Measurements from ENCODE around the gene NUMA1. TPM values are rescaled to one million over a fixed set of nuclear protein-coding genes. Genes with fewer than 3 reads are reported as not detected.

Gene NUMA1
- total and polyA plus RNA-seq, 2 of the 8 experiments (the other 6 are each of a cell fraction or from before 2014, with no cell fraction given), result 101 to 107 TPM

- DNase-seq (ENCODE audit: low read depth in 1 of 2, low spot score in 2 of 2) (no peak), FAIRE-seq (no peak)
- Histone ChIP-seq H2BK120ac (replicated peaks; ENCODE audit: low read depth, low read length) (no peak overlapping the region), H3K56ac (replicated peaks; ENCODE audit: insufficient read length, low read depth, low read length) (no peak overlapping the region), H4K8ac (ENCODE audit: extremely low read depth, insufficient read depth, low read length) (no peak overlapping the region), H3K23ac (ENCODE audit: insufficient read length) (no peak overlapping the region), H4K91ac (replicated peaks; ENCODE audit: insufficient read length, low read length) (no peak overlapping the region), H4K5ac (ENCODE audit: insufficient read length, low read depth, low read length) (no peak overlapping the region), H2BK12ac (ENCODE audit: low read depth, low read length) (no peak overlapping the region), H2BK20ac (ENCODE audit: low read length) (no peak overlapping the region), H3K9me3 (ENCODE audit: insufficient read depth in 2 of 2, low read depth in 1 of 2, low read length in 1 of 2) (peaks cover 14 to 16% of the 10 kb centered on the region in 2 experiments), H3K4me1 (replicated peaks in 1 of 4; ENCODE audit: control insufficient read depth in 3 of 4, insufficient read depth in 4 of 4, low read length in 3 of 4) (no peaks in the 10 kb centered on the region), H2AK5ac (ENCODE audit: low read depth, low read length) (no peak overlapping the region), H3K4me2 (ENCODE audit: insufficient read depth in 1 of 2, low read depth in 2 of 2, low read length in 2 of 2) (no peak overlapping the region), H2AFZ (ENCODE audit: low read length) (no peak overlapping the region), H3K27me3 (replicated peaks in 1 of 4; ENCODE audit: control insufficient read depth in 3 of 4, extremely low read depth in 1 of 4, insufficient read depth in 3 of 4, low read length in 3 of 4) (no peaks in the 10 kb centered on the region; a peak in 2 of 7 replicates), H3K4me3 (ENCODE audit: extremely low read depth in 1 of 4, insufficient read depth in 2 of 4, low read depth in 3 of 4, low read length in 4 of 4) (no peak overlapping the region), H3K79me2 (ENCODE audit: control insufficient read depth in 1 of 2, insufficient read depth in 2 of 2, low read length in 2 of 2) (no peaks in the 10 kb centered on the region), H2BK5ac (ENCODE audit: low read depth, low read length) (no peak overlapping the region), H3K36me3 (ENCODE audit: control insufficient read depth in 2 of 4, insufficient read depth in 4 of 4, low read length in 3 of 4) (no peaks in the 10 kb centered on the region), H3K9ac (replicated peaks in 1 of 4; ENCODE audit: extremely low read depth in 1 of 4, low read depth in 3 of 4, low read length in 3 of 4) (no peak overlapping the region), H3K18ac (ENCODE audit: extremely low read depth, low read length) (no peak overlapping the region), H3K27ac (ENCODE audit: low read depth, low read length) (no peak overlapping the region), H2BK15ac (ENCODE audit: low read length) (no peak overlapping the region), H4K20me1 (replicated peaks in 1 of 2; ENCODE audit: control insufficient read depth in 1 of 2, insufficient read depth in 2 of 2, low read length in 2 of 2) (no peaks in the 10 kb centered on the region), H3K79me1 (ENCODE audit: low read depth, low read length) (no peaks in the 10 kb centered on the region), H3K4ac (replicated peaks; ENCODE audit: insufficient read length, low read depth, low read length) (no peak overlapping the region), H3K23me2 (ENCODE audit: low read depth, low read length) (no peaks in the 10 kb centered on the region; the same call in 1 of the 2 replicates), H3K14ac (ENCODE audit: insufficient read length) (no peak overlapping the region)
- TF ChIP-seq TAF7 (optimal IDR thresholded peaks at IDR 0.05; ENCODE audit: borderline replicate concordance, low read depth, low read length) (no peak), SP2 (IDR thresholded peaks at IDR 0.05; ENCODE audit: low read length) (no peak), KDM4A (IDR thresholded peaks at IDR 0.05; ENCODE audit: low read depth, low read length, severe bottlenecking) (no peak)
- TF ChIP-seq, protein P1, sequence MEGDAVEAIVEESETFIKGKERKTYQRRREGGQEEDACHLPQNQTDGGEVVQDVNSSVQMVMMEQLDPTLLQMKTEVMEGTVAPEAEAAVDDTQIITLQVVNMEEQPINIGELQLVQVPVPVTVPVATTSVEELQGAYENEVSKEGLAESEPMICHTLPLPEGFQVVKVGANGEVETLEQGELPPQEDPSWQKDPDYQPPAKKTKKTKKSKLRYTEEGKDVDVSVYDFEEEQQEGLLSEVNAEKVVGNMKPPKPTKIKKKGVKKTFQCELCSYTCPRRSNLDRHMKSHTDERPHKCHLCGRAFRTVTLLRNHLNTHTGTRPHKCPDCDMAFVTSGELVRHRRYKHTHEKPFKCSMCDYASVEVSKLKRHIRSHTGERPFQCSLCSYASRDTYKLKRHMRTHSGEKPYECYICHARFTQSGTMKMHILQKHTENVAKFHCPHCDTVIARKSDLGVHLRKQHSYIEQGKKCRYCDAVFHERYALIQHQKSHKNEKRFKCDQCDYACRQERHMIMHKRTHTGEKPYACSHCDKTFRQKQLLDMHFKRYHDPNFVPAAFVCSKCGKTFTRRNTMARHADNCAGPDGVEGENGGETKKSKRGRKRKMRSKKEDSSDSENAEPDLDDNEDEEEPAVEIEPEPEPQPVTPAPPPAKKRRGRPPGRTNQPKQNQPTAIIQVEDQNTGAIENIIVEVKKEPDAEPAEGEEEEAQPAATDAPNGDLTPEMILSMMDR (IDR thresholded peaks at IDR 0.05; ENCODE audit: control extremely low read depth in 1 of 3, insufficient read depth in 1 of 3, low read depth in 1 of 3, low read length in 3 of 3), result no peak
- CTCF ChIA-PET (ENCODE audit: partially characterized antibody), result interaction anchor here (1.0 to 3.7 kb wide), 3 partner anchors 15 to 54 kb away, joined by 3 to 12 read pairs (median 5); no protein-coding TSS in a partner anchor
- POLR2A ChIA-PET (ENCODE audit: partially characterized antibody), result interaction anchor here (0.6 kb wide), 1 partner anchor 19 kb away, joined by 3 read pairs; no protein-coding TSS in a partner anchor
- WGBS, 2 experiments (ENCODE audit: extremely low coverage in 1 of 2, insufficient coverage in 1 of 2, insufficient read length in 1 of 2, insufficient replicate concordance in 2 of 2, low coverage in 1 of 2, low lambda C conversion rate in 2 of 2, missing lambda C conversion rate in 1 of 2), result 74% methylated on average over 3 of the region's 3 CpGs; no CpG with 5 or more reads in 1 of the 2 experiments
Observed at GRCh38 chr11:72129381-72129780, 49.0 kb upstream of the NUMA1 start.
